ENCODE results near the gene LRP8.

The LRP8 gene

DNA sequence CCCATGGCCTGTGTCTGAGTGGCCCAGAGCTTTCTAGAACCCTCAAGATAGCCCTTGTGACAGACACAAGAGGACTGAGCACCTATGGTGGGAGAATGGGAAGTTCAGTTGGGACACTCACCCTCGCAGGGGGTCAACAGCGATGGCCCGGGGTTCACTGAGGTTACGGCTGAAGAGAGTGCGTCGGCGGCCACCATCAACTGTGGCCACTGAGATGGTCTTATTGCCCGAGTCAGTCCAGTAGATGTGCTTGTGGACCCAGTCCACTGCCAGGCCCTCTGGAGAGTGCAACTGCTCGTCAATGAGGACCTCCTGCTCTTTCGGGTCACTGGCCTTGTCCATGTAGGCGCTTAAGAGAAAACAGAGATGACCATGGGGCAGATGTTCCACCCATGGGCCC, 63.8 kb downstream of the LRP8 start:
- DNase-seq (ENCODE audit: low read depth) = no peak
- TF ChIP-seq POLR2A (IDR thresholded peaks at IDR 0.05; ENCODE audit: extremely low read depth, insufficient read length) (no peak), MYC (IDR thresholded peaks at IDR 0.05; ENCODE audit: low read depth, low read length) (no peak)
- TF ChIP-seq, protein P1, sequence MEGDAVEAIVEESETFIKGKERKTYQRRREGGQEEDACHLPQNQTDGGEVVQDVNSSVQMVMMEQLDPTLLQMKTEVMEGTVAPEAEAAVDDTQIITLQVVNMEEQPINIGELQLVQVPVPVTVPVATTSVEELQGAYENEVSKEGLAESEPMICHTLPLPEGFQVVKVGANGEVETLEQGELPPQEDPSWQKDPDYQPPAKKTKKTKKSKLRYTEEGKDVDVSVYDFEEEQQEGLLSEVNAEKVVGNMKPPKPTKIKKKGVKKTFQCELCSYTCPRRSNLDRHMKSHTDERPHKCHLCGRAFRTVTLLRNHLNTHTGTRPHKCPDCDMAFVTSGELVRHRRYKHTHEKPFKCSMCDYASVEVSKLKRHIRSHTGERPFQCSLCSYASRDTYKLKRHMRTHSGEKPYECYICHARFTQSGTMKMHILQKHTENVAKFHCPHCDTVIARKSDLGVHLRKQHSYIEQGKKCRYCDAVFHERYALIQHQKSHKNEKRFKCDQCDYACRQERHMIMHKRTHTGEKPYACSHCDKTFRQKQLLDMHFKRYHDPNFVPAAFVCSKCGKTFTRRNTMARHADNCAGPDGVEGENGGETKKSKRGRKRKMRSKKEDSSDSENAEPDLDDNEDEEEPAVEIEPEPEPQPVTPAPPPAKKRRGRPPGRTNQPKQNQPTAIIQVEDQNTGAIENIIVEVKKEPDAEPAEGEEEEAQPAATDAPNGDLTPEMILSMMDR (IDR thresholded peaks at IDR 0.05; ENCODE audit: low read depth, low read length) = no peak
- TF ChIP-seq, protein P2, sequence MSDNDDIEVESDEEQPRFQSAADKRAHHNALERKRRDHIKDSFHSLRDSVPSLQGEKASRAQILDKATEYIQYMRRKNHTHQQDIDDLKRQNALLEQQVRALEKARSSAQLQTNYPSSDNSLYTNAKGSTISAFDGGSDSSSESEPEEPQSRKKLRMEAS (IDR thresholded peaks at IDR 0.05; ENCODE audit: low read depth, low read length) = no peak
- no peak overlapping the region for H3K4me3 ChIP-seq (ENCODE audit: low read depth, low read length)

DNA sequence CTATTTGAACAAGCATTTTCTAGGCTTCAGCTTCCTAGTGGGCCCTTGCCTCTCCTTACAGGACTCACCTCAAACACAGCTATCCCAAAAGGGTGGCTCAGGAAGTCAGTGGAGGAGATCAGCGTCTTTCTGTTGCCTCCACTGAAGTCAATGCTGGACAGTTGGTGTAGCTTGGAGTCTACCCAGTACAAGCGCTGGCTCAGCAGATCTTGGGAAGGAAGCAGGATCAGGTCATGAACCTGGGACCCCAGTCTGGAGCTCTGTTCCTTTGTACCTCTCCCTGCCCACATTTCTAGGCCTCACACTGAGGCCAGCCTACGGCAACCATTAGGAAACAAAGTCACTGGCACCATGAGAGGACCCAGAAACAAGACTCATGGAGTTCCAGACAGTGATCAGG, 65.9 kb downstream of the LRP8 start:
- H3K4me3 ChIP-seq (ENCODE audit: low read depth, low read length) = no peak overlapping the region
- TF ChIP-seq POLR2A (IDR thresholded peaks at IDR 0.05; ENCODE audit: extremely low read depth, insufficient read length) (no peak), MYC (IDR thresholded peaks at IDR 0.05; ENCODE audit: low read depth, low read length) (no peak)
- TF ChIP-seq, protein P2 (IDR thresholded peaks at IDR 0.05; ENCODE audit: low read depth, low read length) = no peak
- TF ChIP-seq, protein P1 (IDR thresholded peaks at IDR 0.05; ENCODE audit: low read depth, low read length) = no peak
- DNase-seq (ENCODE audit: low read depth) = no peak

DNA sequence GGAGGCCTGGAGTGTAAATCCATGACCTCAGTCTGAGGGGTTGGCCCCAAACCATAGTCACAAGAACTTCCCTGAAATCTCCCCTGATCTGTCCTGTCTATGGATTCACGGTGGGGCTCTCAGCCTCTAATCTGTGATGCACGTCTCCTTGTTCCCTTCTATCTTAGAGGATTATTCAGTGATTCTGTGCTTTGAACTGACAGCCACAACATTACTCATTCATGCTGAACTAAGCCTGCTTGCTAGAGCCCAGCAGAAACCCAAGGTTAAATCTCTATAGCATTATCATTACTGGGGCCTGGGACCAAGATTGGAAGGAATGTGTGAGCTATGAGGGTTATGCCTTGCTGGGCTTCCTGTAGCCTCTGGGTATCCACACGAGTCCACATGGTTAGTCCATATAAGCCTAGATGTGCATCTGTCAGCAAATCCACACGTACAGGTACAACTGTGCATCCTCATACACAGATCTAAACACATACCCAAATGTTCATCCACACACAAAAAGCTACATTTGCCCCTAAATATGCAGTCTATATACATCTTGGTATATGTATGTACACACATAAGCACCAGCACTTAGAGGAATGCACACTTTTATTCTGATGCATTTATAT, 67.1 kb downstream of the LRP8 start:
- TF ChIP-seq, protein P2 (IDR thresholded peaks at IDR 0.05; ENCODE audit: low read depth, low read length) = no peak
- no peak for TF ChIP-seq MYC (IDR thresholded peaks at IDR 0.05; ENCODE audit: low read depth, low read length)
- no peak for TF ChIP-seq POLR2A (IDR thresholded peaks at IDR 0.05; ENCODE audit: extremely low read depth, insufficient read length)
- TF ChIP-seq, protein P1 (IDR thresholded peaks at IDR 0.05; ENCODE audit: low read depth, low read length) = no peak

DNA sequence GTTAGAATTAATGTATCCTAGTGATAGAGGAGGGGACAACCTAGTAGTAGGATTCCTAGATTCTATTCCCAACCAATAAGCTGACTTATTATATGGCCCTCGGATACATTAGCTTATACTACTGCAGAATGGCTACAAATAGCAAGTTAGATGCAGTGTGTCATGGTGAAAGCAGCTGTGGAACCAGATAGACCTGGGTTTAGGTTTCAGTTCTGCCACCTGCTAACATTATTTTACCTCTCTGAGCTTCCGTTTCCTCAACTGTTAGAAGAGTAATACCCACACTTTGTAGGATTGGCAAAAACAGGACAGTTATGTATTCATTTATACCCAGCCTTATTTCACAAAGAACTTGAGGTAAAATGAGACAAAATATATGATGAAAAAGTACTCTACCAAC, 67.9 kb downstream of the LRP8 start:
- TF ChIP-seq, protein P2 (IDR thresholded peaks at IDR 0.05; ENCODE audit: low read depth, low read length) = no peak
- TF ChIP-seq MYC (IDR thresholded peaks at IDR 0.05; ENCODE audit: low read depth, low read length) (no peak), POLR2A (IDR thresholded peaks at IDR 0.05; ENCODE audit: extremely low read depth, insufficient read length) (no peak)
- no peak overlapping the region for H3K4me3 ChIP-seq (ENCODE audit: low read depth, low read length)
- no peak for DNase-seq (ENCODE audit: low read depth)

More for the DNA sequence above, 67.1 kb downstream of the LRP8 start:
- DNase-seq (ENCODE audit: low read depth) = no peak
- no peak overlapping the region for H3K4me3 ChIP-seq (ENCODE audit: low read depth, low read length)

DNA sequence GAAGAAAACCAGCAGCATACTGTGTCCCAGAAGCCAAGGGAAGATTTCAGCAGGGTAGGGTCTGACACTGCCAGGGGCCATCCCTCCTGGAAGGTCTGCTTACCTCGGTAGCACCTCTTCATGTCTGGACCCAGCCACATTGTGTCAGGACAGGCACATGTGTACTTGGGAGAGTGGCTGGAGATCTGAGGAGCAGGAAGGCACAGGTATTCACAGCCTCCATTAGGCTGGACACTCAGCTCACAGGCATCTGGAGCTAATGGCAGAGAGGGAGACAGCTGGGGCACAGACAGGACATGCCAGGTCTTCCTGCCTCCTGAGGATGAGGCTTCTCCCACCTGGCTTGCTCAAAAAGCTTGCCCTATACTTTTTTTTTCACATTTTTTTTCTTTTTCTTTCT, 69.7 kb downstream of the LRP8 start:
- no peak for DNase-seq (ENCODE audit: low read depth)
- no peak overlapping the region for H3K4me3 ChIP-seq (ENCODE audit: low read depth, low read length)
- TF ChIP-seq, protein P1 (IDR thresholded peaks at IDR 0.05; ENCODE audit: low read depth, low read length) = no peak
- TF ChIP-seq POLR2A (IDR thresholded peaks at IDR 0.05; ENCODE audit: extremely low read depth, insufficient read length) (no peak), MYC (IDR thresholded peaks at IDR 0.05; ENCODE audit: low read depth, low read length) (no peak)

DNA sequence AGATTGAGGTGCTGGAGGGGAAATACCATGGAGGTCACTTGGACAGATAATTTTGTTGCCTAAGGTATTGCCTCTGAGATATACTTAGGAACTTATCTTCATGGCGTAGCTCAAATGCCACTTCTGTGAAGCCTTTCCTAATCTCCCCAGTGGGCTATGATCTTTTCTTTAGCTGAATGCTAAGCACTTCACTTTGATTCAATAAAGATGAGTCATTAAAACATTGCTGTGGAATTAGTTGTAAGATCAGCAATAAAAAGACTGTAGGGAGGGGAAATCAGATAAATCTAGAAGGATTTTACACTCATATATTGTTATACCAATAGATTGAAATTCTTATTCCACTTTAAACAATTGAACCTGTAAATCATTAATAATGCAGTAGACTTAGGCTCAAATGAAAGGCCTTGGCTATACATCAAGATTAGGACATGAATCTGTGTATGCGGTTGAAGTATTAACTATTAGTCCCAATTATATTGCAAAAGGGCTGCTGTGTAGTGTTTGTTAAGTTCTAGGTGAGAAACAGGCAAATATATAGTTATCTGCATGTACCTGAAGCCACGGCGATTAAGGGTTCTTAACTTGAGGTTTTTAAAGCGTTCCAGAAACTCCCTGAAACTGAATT, 70.3 kb downstream of the LRP8 start:
- H3K4me3 ChIP-seq (ENCODE audit: low read depth, low read length) = no peak overlapping the region
- TF ChIP-seq, protein P2 (IDR thresholded peaks at IDR 0.05; ENCODE audit: low read depth, low read length) = no peak
- TF ChIP-seq, protein P1 (IDR thresholded peaks at IDR 0.05; ENCODE audit: low read depth, low read length) = no peak
- TF ChIP-seq POLR2A (IDR thresholded peaks at IDR 0.05; ENCODE audit: extremely low read depth, insufficient read length) (no peak), MYC (IDR thresholded peaks at IDR 0.05; ENCODE audit: low read depth, low read length) (no peak)

More for the DNA sequence above, 70.3 kb downstream of the LRP8 start:
- DNase-seq (ENCODE audit: low read depth) = no peak
